PFSK-1 (cell line): ENCODE data around the gene ZNF831.

Experiments
- POLR2AphosphoS5 ChIP-seq: IDR thresholded peaks from 2 replicates; pipeline ENCODE4 v1.6.1; 2012; ENCODE audit warnings: low read depth, mild to moderate bottlenecking, control low read depth, low read length, moderate library complexity
- TAF1 ChIP-seq: IDR thresholded peaks from 2 replicates; pipeline ENCODE4 v1.6.1; 2012; ENCODE audit warnings: low read length, control low read depth, borderline replicate concordance; ENCODE audit not compliant: insufficient read depth

DNA sequence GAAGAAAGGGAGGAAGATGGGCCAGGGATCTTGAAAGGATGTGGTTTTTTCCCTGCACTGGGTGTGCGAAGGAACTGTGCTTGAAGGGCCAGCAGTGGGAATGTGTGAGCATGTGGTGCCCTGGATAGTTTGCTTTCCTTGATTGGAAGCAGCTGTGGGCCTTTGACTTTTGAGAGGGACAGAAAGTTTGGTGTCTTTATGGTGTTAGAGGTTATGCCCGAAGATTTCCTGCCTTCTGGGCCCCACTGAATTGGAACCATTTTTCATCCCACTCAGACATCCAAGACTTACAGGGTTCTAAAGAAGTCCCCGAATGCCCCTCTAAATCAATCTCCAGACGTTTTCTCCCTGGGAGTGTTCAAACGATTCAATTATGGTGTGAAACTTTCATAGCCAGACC is 113.3 kb downstream of the ZNF831 start:
- TF ChIP-seq POLR2AphosphoS5 (no peak), TAF1 (no peak)
